Measurements from ENCODE around the gene MTUS2.

GRCh38 chr13:28885181-28885580, 65.0 kb downstream of the MTUS2 start:
- TF ChIP-seq CTCF (conservative IDR thresholded peaks at IDR 0.05 in 1 of 2, IDR thresholded peaks at IDR 0.05 in 1 of 2; ENCODE audit: extremely low read depth in 1 of 2, insufficient read depth in 1 of 2, low read depth in 1 of 2, low read length in 2 of 2) (no peak), EZH2 (IDR thresholded peaks at IDR 0.05; ENCODE audit: borderline replicate concordance, low read length) (no peak)

Data from mammary epithelial cell (primary cell).